LNCaP clone FGC (cell line): Measurements from ENCODE around the gene SIDT1.

Experiments used
- DNase-seq: peaks from one replicate; pipeline ENCODE4 v3.0.0-alpha.2; 2011; ENCODE audit warnings: low read depth
- H3K4me3 ChIP-seq: 2 replicates; pipeline ENCODE4 v1.5.1; 2011; ENCODE audit warnings: mild to moderate bottlenecking, low read depth, low read length, control low read depth
- TF ChIP-seq, protein P1 (sequence below): IDR thresholded peaks from 2 replicates; pipeline ENCODE4 v1.5.1; 2012; ENCODE audit warnings: mild to moderate bottlenecking; ENCODE audit not compliant: control insufficient read depth, insufficient read depth; ENCODE audit errors: extremely low read depth

SIDT1 gene

DNA sequence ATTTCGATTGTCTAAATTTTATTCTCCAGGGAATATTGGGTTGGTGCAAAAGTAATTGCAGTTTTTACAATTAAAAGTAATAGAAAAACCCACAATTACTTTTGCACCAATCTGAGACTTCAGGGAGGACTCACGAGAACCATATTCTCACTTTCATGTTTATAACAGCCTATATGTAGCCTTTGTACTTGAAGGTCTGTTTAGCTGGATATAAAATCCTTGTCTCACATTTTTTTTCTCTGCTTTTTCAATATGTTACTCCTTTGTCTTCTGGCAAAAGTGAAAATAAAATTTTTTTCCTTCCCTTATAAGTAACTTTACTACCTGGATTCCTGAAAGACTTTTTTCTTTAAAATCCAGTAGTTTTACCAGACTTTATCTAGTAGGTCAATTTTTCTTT is 9.2 kb downstream of the SIDT1 start:
- TF ChIP-seq, protein P1, sequence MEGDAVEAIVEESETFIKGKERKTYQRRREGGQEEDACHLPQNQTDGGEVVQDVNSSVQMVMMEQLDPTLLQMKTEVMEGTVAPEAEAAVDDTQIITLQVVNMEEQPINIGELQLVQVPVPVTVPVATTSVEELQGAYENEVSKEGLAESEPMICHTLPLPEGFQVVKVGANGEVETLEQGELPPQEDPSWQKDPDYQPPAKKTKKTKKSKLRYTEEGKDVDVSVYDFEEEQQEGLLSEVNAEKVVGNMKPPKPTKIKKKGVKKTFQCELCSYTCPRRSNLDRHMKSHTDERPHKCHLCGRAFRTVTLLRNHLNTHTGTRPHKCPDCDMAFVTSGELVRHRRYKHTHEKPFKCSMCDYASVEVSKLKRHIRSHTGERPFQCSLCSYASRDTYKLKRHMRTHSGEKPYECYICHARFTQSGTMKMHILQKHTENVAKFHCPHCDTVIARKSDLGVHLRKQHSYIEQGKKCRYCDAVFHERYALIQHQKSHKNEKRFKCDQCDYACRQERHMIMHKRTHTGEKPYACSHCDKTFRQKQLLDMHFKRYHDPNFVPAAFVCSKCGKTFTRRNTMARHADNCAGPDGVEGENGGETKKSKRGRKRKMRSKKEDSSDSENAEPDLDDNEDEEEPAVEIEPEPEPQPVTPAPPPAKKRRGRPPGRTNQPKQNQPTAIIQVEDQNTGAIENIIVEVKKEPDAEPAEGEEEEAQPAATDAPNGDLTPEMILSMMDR = no peak
- DNase-seq = no peak
- H3K4me3 ChIP-seq = no peak overlapping the region

DNA sequence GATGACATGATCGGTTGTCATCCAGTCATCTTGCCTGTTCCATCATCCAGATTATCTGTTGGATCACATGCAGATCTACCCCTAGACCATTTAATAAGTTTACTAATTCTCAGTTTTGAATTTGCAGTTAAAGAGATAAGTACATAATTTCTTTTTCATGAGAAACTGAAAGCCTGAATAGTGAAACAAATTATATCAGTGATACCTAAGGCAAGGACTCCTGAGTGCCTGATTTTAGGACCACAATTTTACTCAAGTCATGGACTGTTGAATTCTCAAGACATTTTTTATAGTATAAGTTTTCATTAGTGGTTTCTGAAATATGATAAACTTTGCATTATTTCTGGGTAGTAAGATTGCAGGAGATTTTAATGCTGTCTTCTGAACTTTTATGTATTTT is 13.2 kb downstream of the SIDT1 start:
- no peak overlapping the region for H3K4me3 ChIP-seq
- DNase-seq = no peak
- TF ChIP-seq, protein P1 = no peak

DNA sequence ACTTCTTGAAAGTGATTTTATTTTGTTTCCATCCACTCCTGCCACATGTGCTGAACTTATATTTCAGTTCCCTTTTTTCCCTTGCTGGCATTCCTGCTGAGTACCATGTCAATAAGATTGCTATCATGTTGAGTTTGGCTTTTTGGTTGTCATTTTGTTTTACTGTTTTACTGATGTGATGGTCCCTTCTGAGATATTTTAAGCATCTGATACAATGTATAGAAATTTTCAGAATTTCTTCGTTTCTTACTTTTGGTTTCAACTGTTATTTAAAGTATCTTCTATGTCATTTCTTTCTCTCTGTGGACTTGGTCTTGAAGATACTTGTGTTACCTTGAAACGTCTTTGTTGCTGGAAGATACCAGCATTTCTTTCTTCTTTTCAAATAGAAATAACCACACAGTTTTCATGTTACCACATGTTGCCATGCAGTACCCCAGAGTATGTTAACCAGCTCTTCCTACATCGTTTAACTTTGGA is 14.1 kb downstream of the SIDT1 start:
- no peak overlapping the region for H3K4me3 ChIP-seq
- TF ChIP-seq, protein P1 = no peak
- DNase-seq = no peak

DNA sequence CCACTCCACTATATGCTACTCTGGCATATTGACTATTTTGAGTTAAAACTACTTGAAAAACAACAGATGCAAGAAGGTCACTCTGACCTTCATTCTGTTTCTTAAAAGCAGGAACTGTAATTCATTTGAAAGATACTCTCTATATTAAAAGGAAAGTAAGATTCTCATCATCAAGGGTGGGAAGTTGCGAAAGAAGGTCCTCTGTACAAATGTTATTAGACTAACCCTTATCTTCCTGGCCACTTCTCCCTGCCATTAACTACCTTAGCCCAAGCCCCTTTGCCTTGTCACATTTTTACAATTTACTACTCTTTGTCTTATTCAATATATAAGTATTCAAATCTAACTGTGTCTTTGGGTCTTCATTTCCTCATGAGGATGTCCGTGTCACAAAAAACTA is 16.1 kb downstream of the SIDT1 start:
- H3K4me3 ChIP-seq = no peak overlapping the region
- TF ChIP-seq, protein P1 = no peak
- no peak for DNase-seq

DNA sequence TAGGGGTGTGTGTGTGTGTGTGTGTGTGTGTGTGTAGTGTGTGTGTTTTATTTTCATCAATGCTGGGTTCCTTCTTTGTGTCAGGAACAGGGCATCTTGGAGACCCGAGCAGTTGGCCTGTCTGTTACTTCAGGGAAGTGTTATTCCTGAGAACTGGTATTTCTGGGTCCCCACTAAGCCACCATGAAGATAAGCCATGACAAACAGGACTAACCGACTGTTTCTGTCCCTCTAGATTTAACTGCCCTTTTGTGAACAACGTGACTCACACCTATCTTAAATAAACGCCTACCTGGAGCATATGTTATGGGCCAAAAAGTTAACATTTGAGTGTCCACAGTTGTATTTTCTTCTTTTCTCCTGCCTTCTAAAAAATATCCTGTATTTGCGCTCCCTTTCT is 19.5 kb downstream of the SIDT1 start:
- no peak for DNase-seq
- TF ChIP-seq, protein P1 = no peak
- H3K4me3 ChIP-seq = no peak overlapping the region

DNA sequence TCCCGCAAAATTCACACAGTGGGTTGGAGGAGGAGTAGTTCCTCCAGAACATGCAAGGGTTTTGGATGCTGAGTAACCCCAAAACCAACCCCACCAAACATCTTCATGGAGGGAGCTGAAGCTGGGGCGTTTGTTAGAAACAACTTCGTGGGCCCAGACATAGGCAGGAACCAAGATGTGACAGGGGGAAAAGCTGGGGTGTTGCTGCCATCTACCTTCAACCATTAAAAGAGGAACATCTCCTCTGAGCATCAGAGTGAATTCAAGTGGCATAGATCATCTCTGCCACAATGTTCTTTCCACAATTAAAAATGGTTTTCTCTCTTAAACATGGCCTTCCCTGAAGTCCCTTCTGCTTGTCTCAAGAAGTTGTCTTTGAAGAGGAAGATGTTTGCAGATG is 20.5 kb downstream of the SIDT1 start:
- TF ChIP-seq, protein P1 = no peak
- H3K4me3 ChIP-seq = no peak overlapping the region
- no peak for DNase-seq

DNA sequence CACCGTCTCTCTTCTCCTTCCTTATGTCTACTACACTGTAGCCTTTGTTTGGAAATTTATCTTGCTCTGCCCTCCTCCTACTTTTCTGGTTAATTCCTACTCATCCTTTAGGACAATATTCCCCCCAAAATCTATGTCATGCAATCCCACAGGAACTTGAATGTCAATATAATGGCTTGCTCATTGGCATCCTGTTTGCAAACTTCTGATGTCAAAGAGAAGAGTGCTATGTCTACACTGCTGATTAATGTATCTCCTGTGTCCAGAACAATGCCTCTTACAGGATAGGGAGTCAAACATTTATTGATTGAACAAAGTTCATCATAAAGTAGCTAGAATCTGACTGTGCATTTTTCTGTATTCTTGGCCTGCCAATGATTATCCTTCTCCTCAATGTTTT is 22.8 kb downstream of the SIDT1 start:
- no peak for DNase-seq
- H3K4me3 ChIP-seq = no peak overlapping the region
- TF ChIP-seq, protein P1 = no peak
